Frontal cortex (tissue), 4 donors: ENCODE data around the gene RBL2. TPM values are rescaled to one million over a fixed set of nuclear protein-coding genes. Genes with fewer than 3 reads are reported as not detected.
A peak's percentile ranks its signal among the peaks of the same experiment; 100 is the strongest.
"Not testable (repeated sequence)": the region's sequence is repeated elsewhere in the genome, so short reads cannot be mapped to it uniquely, and the experiment has no call there.

Source experiments
- DNase-seq, 2 donors: peaks; one replicate each; pipeline ENCODE4 v3.0.0; 2012; ENCODE audit warnings: low spot score in 2 of 2
- FAIRE-seq: peaks from 2 replicates; lab custom pipeline; 2012; peaks lifted over from hg19 to GRCh38; lab: Jason Lieb, UNC
- total RNA-seq: library from RNA; depleted of rRNA; stranded (reverse); fragments of >200 nt; gene quantifications from one replicate; pipeline ENCODE4 v1.2.3, GENCODE V29; 2014
- donor health status: control.
- donor health status: control.
- donor health status: control.

The RBL2 gene, protein sequence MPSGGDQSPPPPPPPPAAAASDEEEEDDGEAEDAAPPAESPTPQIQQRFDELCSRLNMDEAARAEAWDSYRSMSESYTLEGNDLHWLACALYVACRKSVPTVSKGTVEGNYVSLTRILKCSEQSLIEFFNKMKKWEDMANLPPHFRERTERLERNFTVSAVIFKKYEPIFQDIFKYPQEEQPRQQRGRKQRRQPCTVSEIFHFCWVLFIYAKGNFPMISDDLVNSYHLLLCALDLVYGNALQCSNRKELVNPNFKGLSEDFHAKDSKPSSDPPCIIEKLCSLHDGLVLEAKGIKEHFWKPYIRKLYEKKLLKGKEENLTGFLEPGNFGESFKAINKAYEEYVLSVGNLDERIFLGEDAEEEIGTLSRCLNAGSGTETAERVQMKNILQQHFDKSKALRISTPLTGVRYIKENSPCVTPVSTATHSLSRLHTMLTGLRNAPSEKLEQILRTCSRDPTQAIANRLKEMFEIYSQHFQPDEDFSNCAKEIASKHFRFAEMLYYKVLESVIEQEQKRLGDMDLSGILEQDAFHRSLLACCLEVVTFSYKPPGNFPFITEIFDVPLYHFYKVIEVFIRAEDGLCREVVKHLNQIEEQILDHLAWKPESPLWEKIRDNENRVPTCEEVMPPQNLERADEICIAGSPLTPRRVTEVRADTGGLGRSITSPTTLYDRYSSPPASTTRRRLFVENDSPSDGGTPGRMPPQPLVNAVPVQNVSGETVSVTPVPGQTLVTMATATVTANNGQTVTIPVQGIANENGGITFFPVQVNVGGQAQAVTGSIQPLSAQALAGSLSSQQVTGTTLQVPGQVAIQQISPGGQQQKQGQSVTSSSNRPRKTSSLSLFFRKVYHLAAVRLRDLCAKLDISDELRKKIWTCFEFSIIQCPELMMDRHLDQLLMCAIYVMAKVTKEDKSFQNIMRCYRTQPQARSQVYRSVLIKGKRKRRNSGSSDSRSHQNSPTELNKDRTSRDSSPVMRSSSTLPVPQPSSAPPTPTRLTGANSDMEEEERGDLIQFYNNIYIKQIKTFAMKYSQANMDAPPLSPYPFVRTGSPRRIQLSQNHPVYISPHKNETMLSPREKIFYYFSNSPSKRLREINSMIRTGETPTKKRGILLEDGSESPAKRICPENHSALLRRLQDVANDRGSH
- total RNA-seq: 88.5 TPM

DNA sequence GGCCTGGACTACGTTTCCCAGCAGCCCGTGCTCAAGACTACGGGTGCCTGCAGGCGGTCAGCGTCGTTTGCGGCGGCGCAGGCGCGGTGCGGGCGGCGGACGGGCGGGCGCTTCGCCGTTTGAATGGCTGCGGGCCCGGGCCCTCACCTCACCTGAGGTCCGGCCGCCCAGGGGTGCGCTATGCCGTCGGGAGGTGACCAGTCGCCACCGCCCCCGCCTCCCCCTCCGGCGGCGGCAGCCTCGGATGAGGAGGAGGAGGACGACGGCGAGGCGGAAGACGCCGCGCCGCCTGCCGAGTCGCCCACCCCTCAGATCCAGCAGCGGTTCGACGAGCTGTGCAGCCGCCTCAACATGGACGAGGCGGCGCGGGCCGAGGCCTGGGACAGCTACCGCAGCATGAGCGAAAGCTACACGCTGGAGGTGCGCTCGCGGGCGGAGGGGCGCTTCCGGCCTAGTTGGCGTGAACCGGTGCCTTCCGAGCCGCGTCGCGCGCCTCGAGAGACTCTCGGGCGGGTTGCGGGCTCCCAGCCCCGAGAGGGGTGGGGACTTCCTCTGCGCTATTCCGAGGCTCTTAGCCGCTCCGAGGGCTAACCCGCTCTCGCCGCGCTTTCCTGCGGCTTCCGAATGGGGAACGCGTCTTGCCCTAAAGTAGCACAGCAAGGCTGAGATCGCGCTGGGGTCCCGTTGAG is at the start of gene RBL2:
TSS of gene RBL2 (plus strand) at position 95 of the 689 bp plus-strand sequence. CDS start at position 181, 86 bp downstream.
- DNase-seq: peak; percentile 79 to 83
- FAIRE-seq: no peak

DNA sequence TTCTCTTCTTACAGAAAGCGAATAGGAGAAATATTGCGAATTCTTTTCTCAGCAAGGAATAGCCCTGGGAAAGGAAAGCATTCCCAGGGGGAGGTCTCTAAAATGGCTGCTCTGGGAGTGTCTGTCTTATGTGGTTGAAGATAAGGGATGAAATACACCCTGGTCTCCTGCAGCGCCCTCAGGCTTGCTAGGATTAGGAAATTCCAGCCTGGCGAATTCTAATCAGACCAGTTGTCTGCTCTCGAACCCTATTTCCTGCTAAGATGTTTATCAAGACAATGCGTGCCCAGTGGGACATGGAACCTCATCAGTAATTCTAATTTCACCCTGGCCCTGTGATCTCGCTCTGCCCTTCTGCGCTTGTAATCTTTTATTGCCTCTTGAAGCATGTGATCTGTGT is 49.7 kb upstream of the RBL2 start:
- FAIRE-seq, DNase-seq: not testable (repeated sequence)

DNA sequence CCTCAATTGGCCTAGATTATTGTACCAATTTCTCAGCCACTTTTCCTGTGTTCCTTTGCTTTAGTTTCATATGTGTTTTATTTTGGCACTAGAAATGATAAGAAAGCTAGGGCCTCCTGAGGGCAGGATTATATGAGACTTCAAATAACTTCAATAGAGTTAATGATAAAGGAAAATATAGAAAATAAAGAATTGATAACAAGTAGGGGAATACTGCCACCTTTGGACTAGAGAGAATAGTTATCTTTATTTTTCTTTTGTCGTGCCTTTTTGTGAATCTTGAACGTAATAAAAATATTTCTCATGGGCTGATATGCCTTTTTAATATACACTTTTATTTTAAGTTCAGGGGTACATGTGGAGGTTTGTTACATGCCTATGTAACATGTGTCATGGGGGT is 29.3 kb upstream of the RBL2 start:
- DNase-seq (no peak), FAIRE-seq (no peak)

DNA sequence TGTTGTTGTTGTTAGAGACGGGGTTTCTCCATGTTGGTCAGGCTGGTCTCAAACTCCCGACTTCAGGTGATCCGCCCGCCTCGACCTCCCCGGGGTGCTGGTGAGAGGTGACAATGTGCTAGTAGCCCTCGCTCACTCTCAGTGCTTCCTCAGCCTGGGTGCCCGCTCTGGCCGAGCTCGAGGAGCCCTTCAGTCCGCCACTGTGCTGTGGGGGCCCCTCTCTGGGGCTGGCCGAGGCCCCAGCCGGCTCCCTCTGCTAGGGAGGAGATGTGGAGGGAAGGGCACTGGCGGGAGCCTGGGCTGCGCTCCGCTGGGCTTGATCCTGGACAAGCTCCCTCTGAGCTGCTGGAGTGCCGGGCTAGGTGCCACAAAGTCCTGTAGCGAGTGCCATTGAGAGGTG is 21.7 kb upstream of the RBL2 start:
- FAIRE-seq: no peak
- no peak for DNase-seq

DNA sequence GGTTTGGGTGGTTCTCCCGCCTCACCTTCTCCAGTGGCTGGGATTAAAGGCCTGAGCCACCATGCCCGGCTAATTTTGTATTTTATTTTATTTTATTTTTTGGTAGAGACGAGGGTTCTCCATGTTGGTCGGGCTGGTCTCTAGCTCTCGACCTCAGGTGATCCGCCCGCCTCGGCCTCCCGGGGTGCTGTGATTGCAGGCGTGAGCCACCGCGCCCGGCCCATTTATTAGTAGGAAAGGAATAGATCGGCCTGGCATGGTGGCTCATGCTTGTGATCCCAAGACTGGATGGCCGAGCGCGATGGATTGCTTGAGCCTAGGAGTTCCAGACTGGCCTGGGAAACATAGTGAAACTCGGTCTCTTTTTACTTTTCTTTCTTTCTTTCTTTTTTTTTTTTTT is 20.4 kb upstream of the RBL2 start:
- no peak for FAIRE-seq
- DNase-seq: no peak

DNA sequence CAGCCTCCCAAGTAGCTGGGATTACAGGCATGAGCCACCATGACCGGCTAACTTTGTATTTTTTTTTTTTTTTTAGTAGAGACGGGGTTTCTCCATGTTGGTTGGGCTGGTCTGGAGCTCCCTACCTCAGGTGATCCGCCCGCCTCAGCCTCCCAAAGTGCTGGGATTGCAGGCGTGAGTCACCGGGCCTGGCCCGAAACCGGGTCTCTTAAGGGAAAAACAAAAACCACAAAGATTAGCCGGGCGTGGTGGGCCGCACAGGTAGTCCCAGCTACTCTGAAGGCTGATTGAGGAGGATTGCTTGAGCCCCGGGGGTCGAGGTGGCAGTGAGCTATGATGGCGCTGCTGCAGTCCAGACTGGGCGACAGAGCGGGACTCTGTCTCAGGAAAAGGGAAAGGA is 19.9 kb upstream of the RBL2 start:
- FAIRE-seq (no peak), DNase-seq (no peak)

DNA sequence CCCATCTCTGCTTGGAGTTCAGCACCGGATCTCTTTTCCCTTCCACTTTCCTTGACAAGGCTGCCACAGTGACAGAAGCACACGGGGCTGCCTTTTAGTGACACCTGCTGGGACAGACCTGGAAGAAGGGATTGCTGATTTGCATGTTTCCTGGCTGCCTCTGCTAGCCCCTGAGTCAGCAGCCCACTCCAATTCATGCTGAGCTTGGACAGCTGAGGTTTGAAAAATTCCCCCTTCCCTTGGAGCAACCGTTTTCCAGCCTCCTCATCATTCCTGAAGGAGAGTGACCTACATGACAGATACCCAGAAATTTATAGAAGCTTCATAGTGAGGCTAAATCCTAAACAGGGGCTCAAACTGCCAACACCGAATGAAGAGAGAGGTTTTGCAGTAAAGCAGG is 18.8 kb upstream of the RBL2 start:
- FAIRE-seq (no peak), DNase-seq (no peak)

DNA sequence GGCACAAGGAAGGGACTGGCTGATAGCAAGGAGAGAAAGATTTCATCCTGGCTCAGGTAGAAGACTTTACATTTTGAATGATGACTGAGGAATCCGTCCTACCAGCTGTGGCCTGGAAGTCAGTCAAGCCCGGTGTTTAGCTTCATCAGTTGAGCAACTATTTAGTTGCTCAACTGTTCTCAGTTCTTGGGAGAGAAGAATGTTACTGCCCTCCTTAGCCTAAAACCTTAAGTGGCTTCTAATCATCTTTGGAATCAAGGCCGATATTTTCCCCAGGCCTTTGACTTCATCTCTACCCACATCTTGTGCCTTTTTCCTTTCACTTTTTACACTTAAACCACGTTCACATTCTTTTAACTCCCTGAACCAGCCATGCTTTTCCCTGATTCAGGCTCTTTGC is 17.3 kb upstream of the RBL2 start:
- no peak for DNase-seq
- FAIRE-seq: no peak

DNA sequence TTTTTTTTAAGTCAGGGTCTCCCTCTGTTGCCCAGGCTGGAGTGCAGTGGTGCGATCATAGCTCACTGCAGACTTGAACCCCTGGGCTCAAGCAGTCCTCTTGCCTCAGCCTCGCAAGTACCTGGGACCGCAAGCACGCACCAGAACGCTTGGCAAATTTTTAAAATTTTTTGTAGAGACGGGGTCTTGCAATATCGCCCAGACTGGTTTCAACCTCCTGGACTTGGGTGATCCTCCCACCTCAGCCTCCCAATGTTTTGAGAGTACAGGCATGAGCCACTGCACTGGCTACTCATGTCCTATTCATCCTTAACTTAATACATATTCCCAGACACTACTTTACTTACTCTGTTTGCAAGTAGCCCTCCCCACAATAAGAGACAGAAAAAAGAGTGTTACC is 16.3 kb upstream of the RBL2 start:
- DNase-seq: no peak
- no peak for FAIRE-seq

DNA sequence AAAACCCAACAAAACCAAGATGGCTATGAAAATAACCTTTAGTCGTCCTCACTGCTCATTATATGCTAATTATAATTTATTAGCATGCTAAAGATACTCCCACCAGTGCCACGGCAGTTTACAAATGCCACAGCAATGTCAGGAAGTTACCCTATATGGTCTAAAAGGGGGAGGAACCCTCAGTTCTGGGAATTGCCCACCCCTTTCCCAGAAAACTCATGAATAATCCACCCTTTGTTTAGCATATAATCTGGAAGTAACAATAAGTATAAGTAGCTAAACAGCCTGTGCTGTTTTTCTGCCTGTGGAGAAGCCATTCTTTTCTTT is 14.9 kb upstream of the RBL2 start:
- FAIRE-seq: not testable (repeated sequence)

DNA sequence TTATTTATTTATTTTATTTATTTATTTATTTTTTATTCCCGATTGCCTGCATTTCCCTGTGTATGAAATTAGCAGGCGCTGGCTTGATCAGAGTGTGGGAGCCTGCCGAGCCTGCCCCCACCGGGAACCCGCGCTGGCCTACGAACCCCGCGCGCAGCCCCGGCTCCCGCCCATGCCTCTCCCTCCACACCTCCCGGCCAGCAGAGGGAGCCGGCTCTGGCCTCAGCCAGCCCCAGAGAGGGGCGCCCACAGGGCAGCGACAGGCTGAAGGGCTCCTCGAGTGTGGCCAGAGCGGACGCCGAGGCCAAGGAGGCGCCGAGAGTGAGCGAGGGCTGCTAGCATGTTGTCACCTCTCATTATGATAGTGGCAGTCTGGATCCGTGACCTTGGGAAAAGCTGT is 13.0 kb upstream of the RBL2 start:
- no peak for FAIRE-seq
- no peak for DNase-seq

More for the DNA sequence above, 14.9 kb upstream of the RBL2 start:
- DNase-seq: not testable (repeated sequence)

DNA sequence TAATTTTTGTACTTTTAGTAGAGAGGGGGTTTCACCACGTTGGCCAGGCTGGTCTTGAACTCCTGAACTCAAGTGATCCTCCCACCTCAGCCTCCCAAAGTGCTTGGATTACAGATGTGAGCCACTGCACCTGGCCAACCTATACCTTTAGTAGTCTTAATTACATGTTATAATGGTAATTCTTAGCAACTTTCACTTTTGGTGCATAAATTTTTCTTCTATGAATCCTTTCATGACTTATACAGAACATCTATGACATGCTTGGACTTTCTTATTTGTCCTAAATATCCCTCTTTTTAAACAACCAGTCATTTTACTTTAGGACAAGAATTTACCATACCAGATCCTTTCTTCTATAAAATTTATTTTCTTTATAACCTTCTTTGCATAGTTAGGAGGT is 10.3 kb upstream of the RBL2 start:
- not testable (repeated sequence) for FAIRE-seq, DNase-seq

DNA sequence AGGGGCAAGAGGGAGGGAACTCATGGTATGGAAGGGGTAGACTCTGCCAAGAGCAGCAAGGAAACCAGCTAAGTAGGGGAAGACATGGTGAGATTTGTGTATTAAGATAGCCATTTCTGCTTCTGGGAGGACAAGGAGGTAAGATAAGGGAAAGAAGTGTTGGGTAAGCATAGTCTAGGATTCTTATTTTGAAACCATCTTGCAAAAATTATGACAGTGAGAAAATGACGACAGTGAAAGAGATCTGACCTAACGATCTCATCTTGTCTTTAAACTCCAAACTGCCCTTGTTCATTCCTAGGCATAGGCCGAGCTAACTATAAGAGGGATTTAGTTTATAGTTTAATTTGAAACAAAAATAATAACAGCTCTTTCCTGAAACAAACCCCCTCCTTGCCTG is 5.6 kb upstream of the RBL2 start:
- no peak for DNase-seq
- no peak for FAIRE-seq

DNA sequence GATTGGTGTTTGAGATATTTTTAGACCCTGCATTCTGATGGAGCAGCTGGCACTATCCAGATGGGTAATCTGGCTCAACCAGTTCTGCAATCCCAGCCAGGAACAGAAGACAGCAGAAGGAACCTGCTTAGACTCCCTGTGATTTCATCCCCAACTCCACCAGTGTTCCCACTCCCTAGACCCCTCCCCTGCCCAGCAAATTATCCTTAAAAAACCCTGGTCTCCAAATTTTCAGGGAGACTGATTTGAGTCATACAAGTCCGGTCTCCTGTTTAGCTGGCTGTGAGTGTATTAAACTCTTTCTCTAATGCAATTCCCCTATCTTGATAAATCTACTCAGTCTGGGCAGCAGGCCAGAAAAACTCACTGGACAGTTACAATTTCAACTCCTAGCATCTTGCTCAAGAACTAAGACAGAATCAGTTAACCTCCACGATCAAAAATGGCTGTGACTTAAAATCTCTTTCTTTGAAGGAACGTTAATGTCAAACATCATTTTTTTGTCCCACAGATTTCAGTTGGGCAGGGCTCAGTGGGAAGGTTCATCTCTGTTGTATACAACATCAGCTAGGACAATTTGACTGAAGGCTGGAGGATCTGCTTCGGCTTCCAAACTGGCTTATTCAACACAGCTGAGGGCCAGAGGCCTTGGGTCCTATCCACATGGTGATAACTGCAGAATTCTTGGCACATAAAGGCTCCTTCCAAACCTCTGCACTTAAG is 4.9 kb upstream of the RBL2 start:
- no peak for DNase-seq
- no peak for FAIRE-seq

DNA sequence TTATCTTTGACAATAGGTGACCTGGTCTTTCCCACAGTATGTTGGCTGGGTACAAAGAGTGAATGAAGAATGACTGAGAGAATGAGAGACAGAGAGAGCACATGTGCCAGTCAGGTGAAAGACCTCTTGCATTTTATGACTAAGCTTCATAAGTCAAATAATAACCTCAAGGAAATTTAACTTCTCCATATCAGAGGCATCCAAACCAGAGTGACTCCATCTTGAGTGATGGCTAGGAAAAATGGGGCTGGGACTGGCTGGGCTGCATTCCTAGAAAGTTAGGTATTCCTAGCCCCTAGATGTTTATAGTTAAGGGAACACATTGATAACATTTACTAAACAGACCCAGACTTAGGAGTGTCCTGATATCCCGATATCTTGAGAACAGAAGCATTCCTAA is 3.9 kb upstream of the RBL2 start:
- FAIRE-seq: no peak
- no peak for DNase-seq

DNA sequence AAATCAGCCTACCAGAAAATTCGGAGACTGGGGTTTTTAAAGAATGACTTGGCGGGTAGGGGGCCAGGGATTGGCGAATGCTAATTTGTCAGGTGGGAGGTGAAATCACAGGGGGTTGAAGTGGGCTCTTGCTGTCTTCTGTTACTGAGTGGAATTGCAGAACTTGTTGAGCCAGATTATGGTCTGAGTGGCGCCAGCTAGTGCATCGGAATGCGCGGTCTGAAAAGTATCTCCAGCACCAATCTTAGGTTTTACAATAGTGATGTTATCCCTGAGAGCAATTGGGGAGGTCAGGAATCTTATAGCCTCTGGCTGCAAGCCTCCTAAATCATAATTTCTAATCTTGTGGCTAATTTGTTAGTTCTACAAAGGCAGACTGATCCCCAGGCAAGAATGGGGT is 762 bp upstream of the RBL2 start:
- no peak for DNase-seq
- FAIRE-seq: no peak

DNA sequence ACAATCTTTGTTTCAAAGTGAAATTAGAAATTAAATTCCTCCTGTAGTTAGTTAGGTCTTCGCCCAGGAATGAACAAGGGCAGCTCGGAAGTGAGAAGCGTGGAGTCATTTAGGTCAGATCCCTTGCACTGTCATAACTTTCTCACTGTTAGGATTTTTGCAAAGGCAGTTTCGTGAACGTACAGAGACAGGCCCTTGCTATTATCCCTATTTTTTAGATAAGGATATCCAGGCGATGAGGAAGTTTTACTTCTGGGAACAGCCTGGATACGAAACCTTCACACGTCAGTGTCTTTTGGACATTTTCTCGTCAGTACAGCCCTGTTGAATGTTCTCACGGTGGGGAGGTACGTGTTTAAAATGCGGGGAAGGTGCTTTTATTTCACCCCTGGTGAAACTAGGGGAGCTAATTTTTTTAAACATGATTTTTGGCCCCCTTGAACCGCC is 318 bp upstream of the RBL2 start:
- FAIRE-seq (no peak), DNase-seq (peak in 1 of 2 donors; percentile 24)

DNA sequence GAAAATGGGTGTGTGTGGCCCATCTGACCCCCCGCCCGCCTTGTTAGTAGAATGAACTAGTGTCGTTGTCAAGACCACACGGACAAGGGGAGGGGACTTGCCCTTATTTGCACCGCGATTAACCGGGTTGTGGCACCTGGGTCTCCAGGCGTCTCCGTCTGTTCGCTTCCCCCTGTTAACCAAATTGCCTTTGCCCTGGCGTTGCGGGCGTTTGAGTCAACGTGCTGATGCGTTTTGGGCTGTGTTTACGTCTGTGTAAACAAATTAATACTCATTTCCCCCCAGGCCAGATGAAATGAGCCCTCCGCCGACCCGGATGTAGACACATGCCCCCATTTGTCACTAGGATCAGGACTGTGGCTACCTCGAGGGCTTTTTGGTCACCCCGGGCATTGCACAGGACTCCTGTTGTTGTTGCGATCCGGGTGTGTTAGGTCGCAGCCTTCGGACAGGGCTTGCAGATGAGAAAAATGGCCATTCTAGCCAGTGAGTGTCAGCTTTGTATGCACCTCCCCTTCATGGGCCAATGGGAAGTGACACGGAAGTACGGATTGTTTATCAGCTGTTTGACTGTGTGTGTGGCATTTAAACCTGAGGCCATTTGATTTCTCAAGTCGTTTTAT is 906 bp downstream of the RBL2 start:
- DNase-seq: peak; percentile 62 to 65
- no peak for FAIRE-seq

DNA sequence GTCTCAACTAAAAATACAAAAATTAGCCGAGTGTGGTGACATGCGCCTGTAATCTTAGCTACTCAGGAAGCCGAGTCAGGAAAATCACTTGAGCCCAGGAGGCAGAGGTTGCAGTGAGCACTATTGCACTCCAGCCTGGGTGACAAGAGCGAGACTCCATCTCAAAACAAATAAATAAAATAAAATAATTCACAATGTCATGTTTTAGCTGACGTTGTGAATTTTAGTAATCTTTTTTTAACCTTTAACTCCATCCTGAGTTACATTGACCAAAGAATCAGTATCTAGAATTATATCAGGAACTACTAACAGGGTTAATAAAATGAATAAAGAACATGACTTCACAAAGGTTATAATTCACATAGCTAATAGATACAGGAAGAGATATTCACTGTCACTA is 5.9 kb downstream of the RBL2 start:
- FAIRE-seq (no peak), DNase-seq (no peak)
